PC-3 (cell line): ENCODE data around the gene TNXB. TPM values are rescaled to one million over a fixed set of nuclear protein-coding genes. Genes with fewer than 3 reads are reported as not detected.
"Not testable (repeated sequence)": the region's sequence is repeated elsewhere in the genome, so short reads cannot be mapped to it uniquely, and the experiment has no call there.

ENCODE experiments used
- ATAC-seq: fragments of 200-7000 bp; cut with Tn5 transposase; 2 replicates; pipeline ENCODE4 v1.9.1; 2020; ENCODE audit warnings: mild to moderate bottlenecking, moderate library complexity
- BruUV-seq: library from RNA; stranded (reverse); fragments of 400-500 nt; replicated peaks from 2 replicates; lab custom pipeline; 2021; lab: Mats Ljungman, UMichigan
- CTCF ChIA-PET: fragments of 300-600 bp; sonication (Branson Sonifier 250); formaldehyde crosslinking; loops from one replicate; lab custom pipeline; 2022; ENCODE audit warnings: antibody characterized with exemption; lab: Charles Lee
- POLR2A ChIA-PET: fragments of 300-600 bp; sonication (Branson Sonifier 250); formaldehyde crosslinking; loops from one replicate; lab custom pipeline; 2022; ENCODE audit warnings: antibody characterized with exemption; ENCODE audit not compliant: unreplicated experiment; lab: Charles Lee
- DNase-seq: peaks from one replicate; pipeline ENCODE4 v3.0.0-alpha.2; 2015
- H2AFZ ChIP-seq: fragments of 300-600 bp; sonication (generic); 2 replicates; pipeline ENCODE4 v1.6.0; 2016; ENCODE audit warnings: antibody characterized with exemption, low read length
- H3F3A ChIP-seq: fragments of 300-600 bp; sonication (generic); one replicate; pipeline ENCODE4 v1.6.0; 2017; ENCODE audit warnings: antibody characterized with exemption, low read length, control low read depth, mild to moderate bottlenecking; ENCODE audit not compliant: unreplicated experiment
- H3K27ac ChIP-seq: fragments of 300-600 bp; sonication (generic); 2 replicates; pipeline ENCODE4 v1.5.1; 2016; ENCODE audit warnings: mild to moderate bottlenecking, low read length
- H3K27me3 ChIP-seq: fragments of 300-600 bp; sonication (generic); 2 replicates; pipeline ENCODE4 v1.6.1; 2016; ENCODE audit warnings: low read length, mixed read lengths
- H3K36me3 ChIP-seq: fragments of 300-600 bp; sonication (generic); 2 replicates; pipeline ENCODE4 v1.6.1; 2016; ENCODE audit warnings: low read depth, mixed run types, low read length, mixed read lengths
- H3K4me1 ChIP-seq: fragments of 300-600 bp; sonication (generic); 2 replicates; pipeline ENCODE4 v1.5.1; 2016; ENCODE audit warnings: low read length; ENCODE audit not compliant: insufficient read depth
- H3K4me2 ChIP-seq: fragments of 300-600 bp; sonication (generic); 2 replicates; pipeline ENCODE4 v1.6.0; 2016; ENCODE audit warnings: low read length
- H3K4me3 ChIP-seq: fragments of 300-600 bp; sonication (generic); 2 replicates; pipeline ENCODE4 v1.5.1; 2016; ENCODE audit warnings: mild to moderate bottlenecking, low read length, mixed read lengths
- H3K79me2 ChIP-seq: fragments of 300-600 bp; sonication (generic); 2 replicates; pipeline ENCODE4 v1.6.1; 2017; ENCODE audit warnings: low read length, mixed read lengths
- H3K9ac ChIP-seq: fragments of 300-600 bp; sonication (generic); 2 replicates; pipeline ENCODE4 v1.6.0; 2016; ENCODE audit warnings: mild to moderate bottlenecking, low read length
- H3K9me2 ChIP-seq: fragments of 300-600 bp; sonication (generic); replicated peaks from 2 replicates; pipeline ENCODE4 v1.6.1; 2016; ENCODE audit warnings: mixed run types, low read length, mixed read lengths
- H3K9me3 ChIP-seq: fragments of 300-600 bp; sonication (generic); 2 replicates; pipeline ENCODE4 v1.6.1; 2016; ENCODE audit warnings: low read length, mixed read lengths
- H4K20me1 ChIP-seq: fragments of 300-600 bp; sonication (generic); 2 replicates; pipeline ENCODE4 v1.6.1; 2016; ENCODE audit warnings: low read length, mixed read lengths
- CTCF ChIP-seq: fragments of 300-600 bp; sonication (generic); conservative IDR thresholded peaks from 2 replicates; pipeline ENCODE4 v1.5.1; 2017; ENCODE audit warnings: antibody characterized with exemption, low read depth, mild to moderate bottlenecking, low read length
- EZH2 ChIP-seq: fragments of 300-600 bp; sonication (generic); IDR thresholded peaks from one replicate; pipeline ENCODE4 v1.6.1; 2017; ENCODE audit warnings: antibody characterized with exemption, mild to moderate bottlenecking, low read length; ENCODE audit not compliant: unreplicated experiment
- EZH2phosphoT487 ChIP-seq: fragments of 300-600 bp; sonication (generic); IDR thresholded peaks from 2 replicates; pipeline ENCODE4 v1.6.1; 2018; ENCODE audit warnings: mild to moderate bottlenecking, antibody characterized with exemption, low read length, borderline replicate concordance
- intact Hi-C: fragments of 100-400 bp; cut with micrococcal nuclease; formaldehyde crosslinking; loops from 2 replicates; pipeline ENCODE4 v1.9.0; 2023
- total RNA-seq: library from RNA; depleted of rRNA; stranded (reverse); fragments of >200 nt; gene quantifications from 2 replicates; pipeline ENCODE4 v1.2.3, GENCODE V29; 2014

The TNXB gene
- total RNA-seq, 1 experiment from 2014 or later = 2.9 TPM

- H3K4me3 ChIP-seq, POLR2A ChIA-PET, H3K27ac ChIP-seq, BruUV-seq, H2AFZ ChIP-seq, H3K36me3 ChIP-seq, ATAC-seq, H3K9me2 ChIP-seq, CTCF ChIA-PET, intact Hi-C loops, H3K79me2 ChIP-seq, H3K9ac ChIP-seq, H3K9me3 ChIP-seq, H3K4me1 ChIP-seq, H3F3A ChIP-seq, H4K20me1 ChIP-seq, H3K4me2 ChIP-seq, H3K27me3 ChIP-seq, DNase-seq: not testable (repeated sequence)
Measured at GRCh38 chr6:32052626-32053025, 56.5 kb downstream of the TNXB start.

GRCh38 chr6:32050562-32050961 lies 58.6 kb downstream of the TNXB start:
- intact Hi-C loops = no loop called here
- no peaks in the 10 kb centered on the region for H3F3A ChIP-seq
- no peak for TF ChIP-seq CTCF
- TF ChIP-seq EZH2phosphoT487 = no peak
- TF ChIP-seq EZH2 = no peak
- H3K27me3 ChIP-seq = no peaks in the 10 kb centered on the region
- no peaks in the 10 kb centered on the region for H3K79me2 ChIP-seq
- ChIA-PET POLR2A (no interaction called here), CTCF (no interaction called here)
- H3K9me2 ChIP-seq = no peaks in the 10 kb centered on the region
- H3K27ac ChIP-seq = no peak overlapping the region
- BruUV-seq = no TSS peak
- no peak overlapping the region for H2AFZ ChIP-seq
- no peak overlapping the region for H3K4me3 ChIP-seq
- no peaks in the 10 kb centered on the region for H3K36me3 ChIP-seq
- no peak overlapping the region for H3K9ac ChIP-seq
- H3K4me2 ChIP-seq = no peak overlapping the region
- ATAC-seq = no peak
- H4K20me1 ChIP-seq = no peaks in the 10 kb centered on the region
- H3K4me1 ChIP-seq = peaks cover 20% of the 10 kb centered on the region
- no peaks in the 10 kb centered on the region for H3K9me3 ChIP-seq
- no peak for DNase-seq

GRCh38 chr6:32049736-32050135 lies 59.4 kb downstream of the TNXB start:
- H3K9me3 ChIP-seq, intact Hi-C loops, H3K27me3 ChIP-seq: not testable (repeated sequence)

GRCh38 chr6:32049149-32049548 lies 60.0 kb downstream of the TNXB start:
- H3K9ac ChIP-seq, H3K79me2 ChIP-seq, ATAC-seq, H3K27me3 ChIP-seq, H3K4me3 ChIP-seq, H4K20me1 ChIP-seq, H3K9me3 ChIP-seq, H2AFZ ChIP-seq, H3K9me2 ChIP-seq, DNase-seq, H3K36me3 ChIP-seq, H3F3A ChIP-seq, H3K27ac ChIP-seq, BruUV-seq, intact Hi-C loops, H3K4me2 ChIP-seq, CTCF ChIA-PET, POLR2A ChIA-PET: not testable (repeated sequence)
- H3K4me1 ChIP-seq = peaks cover 20% of the 10 kb centered on the region

More at GRCh38 chr6:32049736-32050135, 59.4 kb downstream of the TNXB start:
- ATAC-seq, H3K79me2 ChIP-seq, H3K36me3 ChIP-seq, BruUV-seq, H2AFZ ChIP-seq, CTCF ChIA-PET, POLR2A ChIA-PET, H3K9me2 ChIP-seq, H3K4me3 ChIP-seq, H3K4me2 ChIP-seq, H4K20me1 ChIP-seq, H3K9ac ChIP-seq, DNase-seq, H3F3A ChIP-seq, H3K27ac ChIP-seq: not testable (repeated sequence)
- peaks cover 20% of the 10 kb centered on the region for H3K4me1 ChIP-seq
